Upper lobe of left lung (tissue), 6 donors: ENCODE measurements around the gene MAP4K2. TPM values are rescaled to one million over a fixed set of nuclear protein-coding genes. Genes with fewer than 3 reads are reported as not detected.
A peak's percentile ranks its signal among the peaks of the same experiment; 100 is the strongest.

Source experiments
- ATAC-seq, 2 donors: fragments of 200-7000 bp; cut with Tn5 transposase; one replicate each; pipeline ENCODE4 v1.9.1; 2022; ENCODE audit warnings: mild to moderate bottlenecking in 2 of 2, moderate library complexity in 2 of 2; ENCODE audit not compliant: low FRiP score in 2 of 2
- DNase-seq, 2 donors: peaks; one replicate each; pipeline ENCODE4 v3.0.0-alpha.2; 2019 to 2020
- H3K27ac ChIP-seq, 4 donors: fragments of 200-600 bp; sonication (generic); one replicate each; pipeline ENCODE4 v1.5.1; 2016 to 2019
- H3K27me3 ChIP-seq, 4 donors: fragments of 200-600 bp; sonication (generic); one replicate each; pipeline ENCODE4 v1.5.1; 2017 to 2019
- H3K36me3 ChIP-seq, 4 donors: fragments of 200-600 bp; sonication (generic); one replicate each; pipeline ENCODE4 v1.5.1; 2016 to 2019
- H3K4me1 ChIP-seq, 4 donors: fragments of 200-600 bp; sonication (generic); one replicate each; pipeline ENCODE4 v1.5.1; 2018 to 2019
- H3K4me3 ChIP-seq, 4 donors: fragments of 200-600 bp; sonication (generic); one replicate each; pipeline ENCODE4 v1.5.1; 2017 to 2019; ENCODE audit warnings: mild to moderate bottlenecking in 2 of 4, moderate library complexity in 1 of 4
- H3K9me3 ChIP-seq, 4 donors: fragments of 200-600 bp; sonication (generic); one replicate each; pipeline ENCODE4 v1.5.1; 2018 to 2019
- CTCF ChIP-seq, 6 experiments: fragments of 450-650 bp in 4 of 6; fragments of 200-600 bp in 2 of 6; sonication (generic) in 2 of 6; IDR thresholded peaks; one replicate each; pipeline ENCODE4 v1.5.1; 2016 to 2019; ENCODE audit warnings: antibody characterized with exemption in 6 of 6
- EP300 ChIP-seq, 4 donors: sonication (generic); formaldehyde crosslinking; IDR thresholded peaks; one replicate each; pipeline ENCODE4 v1.5.1; 2017; ENCODE audit warnings: antibody characterized with exemption in 4 of 4, control low read depth in 2 of 4
- POLR2A ChIP-seq, 4 donors: fragments of 450-650 bp; IDR thresholded peaks; one replicate each; pipeline ENCODE4 v1.5.1; 2016 to 2017; ENCODE audit warnings: antibody characterized with exemption in 4 of 4, mild to moderate bottlenecking in 2 of 4
- POLR2AphosphoS5 ChIP-seq, 2 donors: sonication (generic); formaldehyde crosslinking; IDR thresholded peaks; one replicate each; pipeline ENCODE4 v1.5.1; 2017; ENCODE audit warnings: antibody characterized with exemption in 2 of 2
- WGBS, 2 donors: methylation state at CpG; one replicate each; pipeline ENCODE4 v1.1.5; 2017 to 2018; 5-methylcytosine and 5-hydroxymethylcytosine counted together
- total RNA-seq, 6 donors: library from RNA; depleted of rRNA in 4 of 6; stranded (reverse); fragments of >200 nt in 4 of 6; gene quantifications; one replicate each; pipeline versions ENCODE4 v1.1.0 to v1.2.1, GENCODE V29; 2016 to 2021
- donor health status: DM: no; HTN: no; CAD: no; lungs with moderate emphysema.
- donor health status: DM: no; HTN: yes; CAD: no; lungs with severe emphysema.

Gene MAP4K2
- total RNA-seq, 6 donors from 2014 or later = 19.0 to 84.7 (median 29.2) TPM

- Histone ChIP-seq H3K9me3 (no peaks in the 10 kb centered on the region), H3K36me3 (peaks cover 90 to 100% (median 96%) of the 10 kb centered on the region in 4 donors), H3K4me3 (no peak overlapping the region), H3K27me3 (no peaks in the 10 kb centered on the region), H3K27ac (no peak overlapping the region), H3K4me1 (peaks cover 28 to 53% (median 33%) of the 10 kb centered on the region in 4 donors)
- DNase-seq = no peak
- ATAC-seq = no peak
- 93 to 94% methylated on average over 12 of the region's 12 CpGs for WGBS, 2 donors
- no peak for TF ChIP-seq POLR2AphosphoS5 (IDR thresholded peaks at IDR 0.05)
- no peak for TF ChIP-seq EP300 (IDR thresholded peaks at IDR 0.05)
- no peak for TF ChIP-seq CTCF (IDR thresholded peaks at IDR 0.05)
- TF ChIP-seq POLR2A (IDR thresholded peaks at IDR 0.05) = no peak
Measured at GRCh38 chr11:64770120-64770519, 32.9 kb downstream of the MAP4K2 start.

- Histone ChIP-seq H3K27ac (no peak overlapping the region), H3K4me3 (no peak overlapping the region), H3K9me3 (no peaks in the 10 kb centered on the region), H3K27me3 (no peaks in the 10 kb centered on the region), H3K36me3 (peaks cover 90 to 100% (median 96%) of the 10 kb centered on the region in 4 donors), H3K4me1 (peaks cover 26 to 48% (median 31%) of the 10 kb centered on the region in 4 donors)
- TF ChIP-seq POLR2A (IDR thresholded peaks at IDR 0.05) = no peak
- no peak for TF ChIP-seq POLR2AphosphoS5 (IDR thresholded peaks at IDR 0.05)
- TF ChIP-seq EP300 (IDR thresholded peaks at IDR 0.05) = no peak
- TF ChIP-seq CTCF (IDR thresholded peaks at IDR 0.05) = no peak
- WGBS, 2 donors = 89 to 91% methylated on average over 6 of the region's 6 CpGs
- DNase-seq (no peak), ATAC-seq (no peak)
Measured at GRCh38 chr11:64769283-64769682, 33.7 kb downstream of the MAP4K2 start.

- no peak for TF ChIP-seq EP300 (IDR thresholded peaks at IDR 0.05)
- TF ChIP-seq POLR2AphosphoS5 (IDR thresholded peaks at IDR 0.05) = no peak
- TF ChIP-seq CTCF (IDR thresholded peaks at IDR 0.05) = no peak
- TF ChIP-seq POLR2A (IDR thresholded peaks at IDR 0.05) = no peak
- Histone ChIP-seq H3K36me3 (peaks cover 82 to 100% (median 96%) of the 10 kb centered on the region in 4 donors), H3K27ac (peak overlapping the region in 1 of 4 donors; percentile 73), H3K27me3 (no peaks in the 10 kb centered on the region), H3K4me3 (no peak overlapping the region), H3K4me1 (peaks cover 29 to 47% (median 33%) of the 10 kb centered on the region in 4 donors), H3K9me3 (no peaks in the 10 kb centered on the region)
- DNase-seq = no peak
- WGBS, 2 donors = 88 to 90% methylated on average over 6 of the region's 6 CpGs
- ATAC-seq = no peak
Measured at GRCh38 chr11:64768300-64768694, 34.7 kb downstream of the MAP4K2 start.

GRCh38 chr11:64767344-64768299, 35.4 kb downstream of the MAP4K2 start:
- peaks cover 28 to 46% (median 30%) of the 10 kb centered on the region in 4 donors for H3K4me1 ChIP-seq
- peak; percentile 55 to 60 for ATAC-seq
- peak; percentile 58 to 62 for DNase-seq
- no peaks in the 10 kb centered on the region for H3K27me3 ChIP-seq
- H3K27ac ChIP-seq = peak overlapping the region; percentile 14 to 73 (median 66)
- TF ChIP-seq CTCF (IDR thresholded peaks at IDR 0.05) (peak; percentile 60 to 79 (median 77)), EP300 (IDR thresholded peaks at IDR 0.05) (no peak)
- 49 to 86% methylated on average over 8 to 18 of the region's 19 CpGs for WGBS, 2 donors
- H3K9me3 ChIP-seq = no peaks in the 10 kb centered on the region
- peaks cover 76 to 100% (median 96%) of the 10 kb centered on the region in 4 donors for H3K36me3 ChIP-seq
- H3K4me3 ChIP-seq = no peak overlapping the region
